K562 (cell line): ENCODE measurements around the gene TGFB1I1. TPM values are rescaled to one million over a fixed set of nuclear protein-coding genes. Genes with fewer than 3 reads are reported as not detected.

Experiments
- ATF1 ChIP-seq, 2 experiments: fragments of 450-650 bp in 1 of 2; IDR thresholded peaks; 2 replicates each; pipeline ENCODE4 v1.6.1; 2016; ENCODE audit warnings: missing compliant biosample characterization in 1 of 2, missing genetic modification characterization in 1 of 2
- CAMTA2 ChIP-seq: fragments of 250-450 bp; sonication (Bioruptor Pico); conservative IDR thresholded peaks from 2 replicates; pipeline ENCODE4 v1.5.1; 2022
- EP300 ChIP-seq: IDR thresholded peaks from 2 replicates; pipeline ENCODE4 v1.6.1; 2012; ENCODE audit warnings: low read length, improper control_type of control experiment
- EP400 ChIP-seq: fragments of 450-650 bp; IDR thresholded peaks from 2 replicates; pipeline ENCODE4 v1.6.1; 2017; ENCODE audit warnings: antibody characterized with exemption, mild to moderate bottlenecking, moderate library complexity
- GABPB1 ChIP-seq: sonication (generic); formaldehyde crosslinking; IDR thresholded peaks from 2 replicates; pipeline ENCODE4 v1.8.0; 2022; ENCODE audit warnings: mild to moderate bottlenecking, missing genetic modification reagents
- GABPB2 ChIP-seq: fragments of 250-450 bp; sonication (Bioruptor Pico); conservative IDR thresholded peaks from 2 replicates; pipeline ENCODE4 v1.5.1; 2021; ENCODE audit warnings: mild to moderate bottlenecking
- GTF2E2 ChIP-seq: fragments of 200-800 bp; sonication (Bioruptor generic); IDR thresholded peaks from 2 replicates; pipeline ENCODE4 v1.6.1; 2016; ENCODE audit warnings: missing genetic modification characterization, missing compliant biosample characterization
- HDAC1 ChIP-seq, 2 experiments: fragments of 450-650 bp; IDR thresholded peaks; 2 replicates each; pipeline ENCODE4 v1.6.1; 2016 to 2017; ENCODE audit warnings: inconsistent platforms in 1 of 2, mild to moderate bottlenecking in 1 of 2, moderate library complexity in 1 of 2
- HOXB6 ChIP-seq: fragments of 250-450 bp; sonication (Bioruptor Pico); IDR thresholded peaks from 2 replicates; pipeline ENCODE4 v1.5.1; 2022; ENCODE audit warnings: mild to moderate bottlenecking, borderline replicate concordance
- LCOR ChIP-seq: sonication (generic); formaldehyde crosslinking; IDR thresholded peaks from 2 replicates; pipeline ENCODE4 v1.8.0; 2022; ENCODE audit warnings: mild to moderate bottlenecking, missing genetic modification reagents
- MEF2A ChIP-seq: IDR thresholded peaks from 2 replicates; pipeline ENCODE4 v1.6.1; 2011; ENCODE audit warnings: low read depth, mild to moderate bottlenecking, low read length, moderate library complexity; ENCODE audit not compliant: control insufficient read depth
- NCOA1 ChIP-seq: fragments of 450-650 bp; IDR thresholded peaks from 2 replicates; pipeline ENCODE4 v1.6.1; 2016; ENCODE audit warnings: low read depth
- PHTF2 ChIP-seq: fragments of 250-450 bp; sonication (Bioruptor Pico); IDR thresholded peaks from 2 replicates; pipeline ENCODE4 v1.5.0; 2021; ENCODE audit warnings: mild to moderate bottlenecking
- POLR3G ChIP-seq: IDR thresholded peaks from 2 replicates; pipeline ENCODE4 v1.6.1; 2011; ENCODE audit not compliant: insufficient read length, insufficient replicate concordance; ENCODE audit errors: extremely low read depth
- PTBP1 ChIP-seq: fragments of 200-400 bp; formaldehyde crosslinking; IDR thresholded peaks from 2 replicates; pipeline ENCODE4 v1.6.1; 2017; ENCODE audit warnings: low read depth, low read length
- PYGO2 ChIP-seq: fragments of 450-650 bp; IDR thresholded peaks from 2 replicates; pipeline ENCODE4 v1.6.1; 2016; ENCODE audit warnings: mild to moderate bottlenecking, missing genetic modification characterization, moderate library complexity, missing compliant biosample characterization
- ZNF133 ChIP-seq: fragments of 250-450 bp; sonication (Bioruptor Pico); IDR thresholded peaks from 2 replicates; pipeline ENCODE4 v1.4.0; 2020; ENCODE audit warnings: mild to moderate bottlenecking
- ZNF696 ChIP-seq: fragments of 250-450 bp; sonication (Bioruptor Pico); conservative IDR thresholded peaks from 2 replicates; pipeline ENCODE4 v1.4.0; 2020; ENCODE audit warnings: mild to moderate bottlenecking, moderate library complexity
- ZNF76 ChIP-seq: fragments of 250-450 bp; sonication (Bioruptor Pico); IDR thresholded peaks from 2 replicates; pipeline ENCODE4 v1.4.0; 2020; ENCODE audit warnings: mild to moderate bottlenecking, moderate library complexity, borderline replicate concordance
- ZNF830 ChIP-seq: fragments of 250-450 bp; sonication (Bioruptor Pico); IDR thresholded peaks from 2 replicates; pipeline ENCODE4 v1.5.0; 2021; ENCODE audit warnings: mild to moderate bottlenecking
- ZSCAN29 ChIP-seq: fragments of 450-650 bp; IDR thresholded peaks from 2 replicates; pipeline ENCODE4 v1.6.1; 2017
- polyA plus RNA-seq, 8 experiments: library from polyadenylated mRNA; depleted of rRNA in 4 of 8; stranded (reverse) in 5 of 8; unstranded in 3 of 8; fragments of >200 nt; fragmentation: Nextera tagmentation in 2 of 8; fragmentation: Illumina TruSeq in 1 of 8; extraction: Ambion mirVana in 2 of 8; extraction: Trizol in 1 of 8; gene quantifications; 2 replicates each; pipeline versions ENCODE4 v1.2.1 to v1.2.3, GENCODE V29; 2011 to 2014; ENCODE audit warnings: inconsistent platforms in 1 of 8, missing spikeins in 1 of 8
- total RNA-seq, 7 experiments: library from RNA; depleted of rRNA in 6 of 7; stranded (reverse); fragments of >200 nt in 6 of 7; fragmentation: Illumina TruSeq in 2 of 7; extraction: Trizol in 2 of 7; gene quantifications; 2 replicates each; pipeline versions ENCODE4 v1.2.1 to v1.2.3, GENCODE V29; 2011 to 2021; ENCODE audit warnings: low replicate concordance in 1 of 7
- TF ChIP-seq, protein P1 (sequence below), 2 experiments: fragments of 450-650 bp; conservative IDR thresholded peaks; 2 replicates each; pipeline ENCODE4 v1.6.1; 2017; ENCODE audit warnings: mild to moderate bottlenecking in 2 of 2, moderate library complexity in 2 of 2
- TF ChIP-seq, protein P2 (sequence below), 2 experiments: fragments of 450-650 bp; IDR thresholded peaks; 2 replicates each; pipeline ENCODE4 v1.6.1; 2016
- TF ChIP-seq, protein P3 (sequence below): fragments of 450-650 bp; formaldehyde crosslinking; IDR thresholded peaks from 2 replicates; pipeline ENCODE4 v1.4.0; 2022; ENCODE audit warnings: missing genetic modification characterization

TGFB1I1 gene
- total and polyA plus RNA-seq, 9 of the 15 experiments (the other 6 are each of a cell fraction or from before 2014, with no cell fraction given) = 0.04 to 0.91 (median 0.19) TPM

DNA sequence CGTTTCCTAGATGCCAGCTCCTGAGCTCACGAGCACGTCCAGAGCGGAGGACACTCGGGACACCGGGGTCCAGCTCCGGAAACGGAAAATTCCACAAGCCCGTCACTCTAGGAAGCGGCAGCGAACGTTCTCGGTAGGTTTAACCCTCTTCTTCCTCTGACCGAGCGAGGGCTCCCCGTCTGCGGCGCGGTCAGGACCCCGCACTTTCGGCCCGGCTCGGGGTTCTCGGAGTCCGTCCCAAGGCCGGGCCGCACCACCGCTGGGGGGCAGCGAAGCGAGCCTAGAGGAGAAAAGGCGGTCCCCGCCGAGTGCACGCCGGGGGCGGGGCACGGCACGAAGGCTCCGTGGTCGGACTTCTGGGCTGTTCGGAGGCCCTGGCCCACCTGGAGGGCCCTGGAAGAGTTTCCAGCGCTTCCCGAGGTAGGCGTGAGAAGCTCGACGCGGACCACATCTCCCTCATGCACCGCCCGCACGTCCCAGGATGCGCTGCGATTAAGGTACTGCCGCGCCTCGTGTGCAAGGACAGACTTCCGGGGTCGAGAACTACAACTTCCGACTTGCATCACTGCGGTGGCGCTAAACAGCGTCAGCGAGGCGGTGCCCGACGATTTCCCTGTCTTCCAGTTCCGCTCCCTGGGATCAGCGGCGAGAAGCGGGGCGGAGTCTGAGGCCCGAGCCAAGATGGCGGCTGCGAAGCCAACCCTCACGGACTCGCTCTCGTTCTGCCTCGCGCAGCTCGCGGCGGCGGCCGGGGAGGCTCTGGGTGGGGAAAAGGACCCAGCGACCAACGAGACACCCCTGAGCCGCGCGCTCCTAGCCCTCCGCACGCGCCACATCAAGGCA is 12.9 kb upstream of the TGFB1I1 start, which contains the start of gene ARMC5 (continued):
- TF ChIP-seq, protein P1, sequence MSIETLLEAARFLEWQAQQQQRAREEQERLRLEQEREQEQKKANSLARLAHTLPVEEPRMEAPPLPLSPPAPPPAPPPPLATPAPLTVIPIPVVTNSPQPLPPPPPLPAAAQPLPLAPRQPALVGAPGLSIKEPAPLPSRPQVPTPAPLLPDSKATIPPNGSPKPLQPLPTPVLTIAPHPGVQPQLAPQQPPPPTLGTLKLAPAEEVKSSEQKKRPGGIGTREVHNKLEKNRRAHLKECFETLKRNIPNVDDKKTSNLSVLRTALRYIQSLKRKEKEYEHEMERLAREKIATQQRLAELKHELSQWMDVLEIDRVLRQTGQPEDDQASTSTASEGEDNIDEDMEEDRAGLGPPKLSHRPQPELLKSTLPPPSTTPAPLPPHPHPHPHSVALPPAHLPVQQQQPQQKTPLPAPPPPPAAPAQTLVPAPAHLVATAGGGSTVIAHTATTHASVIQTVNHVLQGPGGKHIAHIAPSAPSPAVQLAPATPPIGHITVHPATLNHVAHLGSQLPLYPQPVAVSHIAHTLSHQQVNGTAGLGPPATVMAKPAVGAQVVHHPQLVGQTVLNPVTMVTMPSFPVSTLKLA (conservative IDR thresholded peaks at IDR 0.05) = peak; percentile 96 to 97
- TF ChIP-seq PYGO2 (tag) (no peak), EP300 (peak; percentile 13; the same call in 1 of the 2 replicates), HDAC1 (IDR thresholded peaks at IDR 0.05) (peak in 1 of 2 experiments; percentile 87; a peak in 2 of 4 replicates), GABPB1 (CRISPR knock-in tag) (peak; percentile 91), ZNF76 (CRISPR knock-in tag) (peak; percentile 69; the same call in 1 of the 2 replicates), HOXB6 (CRISPR knock-in tag) (no peak), ZNF133 (CRISPR knock-in tag) (0 out of 2 replicates have a peak, but pooled peaks have one; percentile 51), LCOR (CRISPR knock-in tag) (peak; percentile 90), ZSCAN29 (peak; percentile 62), PTBP1 (no peak), GTF2E2 (no peak; the same call in 1 of the 2 replicates), ATF1 (CRISPR knock-in tag; IDR thresholded peaks at IDR 0.05) (peak; percentile 56; the same call in 1 of the 2 replicates), ATF1 (tag; IDR thresholded peaks at IDR 0.05) (peak; percentile 98), EP400 (peak; percentile 99), CAMTA2 (CRISPR knock-in tag) (no peak; the same call in 1 of the 2 replicates), ZNF696 (CRISPR knock-in tag) (no peak), ZNF830 (CRISPR knock-in tag) (0 out of 2 replicates have a peak, but pooled peaks have one; percentile 65), PHTF2 (CRISPR knock-in tag) (no peak), GABPB2 (CRISPR knock-in tag) (no peak), NCOA1 (no peak), MEF2A (no peak), POLR3G (no peak)
- TF ChIP-seq, protein P2, sequence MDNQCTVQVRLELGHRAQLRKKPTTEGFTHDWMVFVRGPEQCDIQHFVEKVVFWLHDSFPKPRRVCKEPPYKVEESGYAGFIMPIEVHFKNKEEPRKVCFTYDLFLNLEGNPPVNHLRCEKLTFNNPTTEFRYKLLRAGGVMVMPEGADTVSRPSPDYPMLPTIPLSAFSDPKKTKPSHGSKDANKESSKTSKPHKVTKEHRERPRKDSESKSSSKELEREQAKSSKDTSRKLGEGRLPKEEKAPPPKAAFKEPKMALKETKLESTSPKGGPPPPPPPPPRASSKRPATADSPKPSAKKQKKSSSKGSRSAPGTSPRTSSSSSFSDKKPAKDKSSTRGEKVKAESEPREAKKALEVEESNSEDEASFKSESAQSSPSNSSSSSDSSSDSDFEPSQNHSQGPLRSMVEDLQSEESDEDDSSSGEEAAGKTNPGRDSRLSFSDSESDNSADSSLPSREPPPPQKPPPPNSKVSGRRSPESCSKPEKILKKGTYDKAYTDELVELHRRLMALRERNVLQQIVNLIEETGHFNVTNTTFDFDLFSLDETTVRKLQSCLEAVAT (IDR thresholded peaks at IDR 0.05) = peak in 1 of 2 experiments; percentile 22; a peak in 1 of 4 replicates
- TF ChIP-seq, protein P3, sequence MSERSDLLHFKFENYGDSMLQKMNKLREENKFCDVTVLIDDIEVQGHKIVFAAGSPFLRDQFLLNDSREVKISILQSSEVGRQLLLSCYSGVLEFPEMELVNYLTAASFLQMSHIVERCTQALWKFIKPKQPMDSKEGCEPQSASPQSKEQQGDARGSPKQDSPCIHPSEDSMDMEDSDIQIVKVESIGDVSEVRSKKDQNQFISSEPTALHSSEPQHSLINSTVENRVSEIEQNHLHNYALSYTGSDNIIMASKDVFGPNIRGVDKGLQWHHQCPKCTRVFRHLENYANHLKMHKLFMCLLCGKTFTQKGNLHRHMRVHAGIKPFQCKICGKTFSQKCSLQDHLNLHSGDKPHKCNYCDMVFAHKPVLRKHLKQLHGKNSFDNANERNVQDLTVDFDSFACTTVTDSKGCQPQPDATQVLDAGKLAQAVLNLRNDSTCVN (CRISPR knock-in tag) = peak; percentile 77; the same call in 1 of the 2 replicates
